TTC549 (cell line): ENCODE measurements around the gene REEP1.
"Not testable (repeated sequence)": the region's sequence is repeated elsewhere in the genome, so short reads cannot be mapped to it uniquely, and the experiment has no call there.

Experiments
- FAIRE-seq: peaks from 2 replicates; lab custom pipeline; 2012; peaks lifted over from hg19 to GRCh38; lab: Jason Lieb, UNC

Gene REEP1

DNA sequence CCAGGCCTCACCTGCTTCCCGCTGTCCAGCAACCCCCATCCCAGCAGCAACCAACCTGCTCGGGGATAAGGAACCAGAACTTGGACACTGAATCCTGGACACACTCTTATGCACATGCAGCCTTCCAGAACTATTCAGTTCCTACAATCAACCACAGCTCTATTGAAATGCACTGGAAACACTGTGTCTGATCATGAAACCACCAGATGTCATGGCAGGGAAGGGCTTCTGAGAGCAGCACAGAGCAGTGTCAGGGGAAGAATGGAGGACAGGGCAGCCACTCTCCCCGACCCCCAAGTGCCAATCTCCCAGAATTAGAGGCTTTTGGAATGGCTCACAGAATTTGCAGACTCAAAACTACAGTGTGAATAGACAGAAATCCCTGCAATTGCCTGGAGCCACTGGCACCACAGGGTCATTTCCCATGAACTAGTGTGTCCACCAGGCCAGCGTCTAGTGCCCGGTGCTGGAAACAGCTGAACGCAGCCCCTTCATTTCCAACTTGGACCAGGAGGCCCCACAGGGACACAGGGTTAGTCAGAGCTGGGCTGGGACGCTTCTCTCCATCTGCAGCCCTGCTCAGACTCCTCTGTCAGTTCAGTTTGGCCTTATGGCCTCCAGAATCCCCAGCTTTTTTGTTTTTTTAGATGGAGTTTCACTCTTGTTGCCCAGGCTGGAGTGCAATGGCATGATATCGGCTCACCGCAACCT, 112.6 kb downstream of the REEP1 start:
- no peak for FAIRE-seq

DNA sequence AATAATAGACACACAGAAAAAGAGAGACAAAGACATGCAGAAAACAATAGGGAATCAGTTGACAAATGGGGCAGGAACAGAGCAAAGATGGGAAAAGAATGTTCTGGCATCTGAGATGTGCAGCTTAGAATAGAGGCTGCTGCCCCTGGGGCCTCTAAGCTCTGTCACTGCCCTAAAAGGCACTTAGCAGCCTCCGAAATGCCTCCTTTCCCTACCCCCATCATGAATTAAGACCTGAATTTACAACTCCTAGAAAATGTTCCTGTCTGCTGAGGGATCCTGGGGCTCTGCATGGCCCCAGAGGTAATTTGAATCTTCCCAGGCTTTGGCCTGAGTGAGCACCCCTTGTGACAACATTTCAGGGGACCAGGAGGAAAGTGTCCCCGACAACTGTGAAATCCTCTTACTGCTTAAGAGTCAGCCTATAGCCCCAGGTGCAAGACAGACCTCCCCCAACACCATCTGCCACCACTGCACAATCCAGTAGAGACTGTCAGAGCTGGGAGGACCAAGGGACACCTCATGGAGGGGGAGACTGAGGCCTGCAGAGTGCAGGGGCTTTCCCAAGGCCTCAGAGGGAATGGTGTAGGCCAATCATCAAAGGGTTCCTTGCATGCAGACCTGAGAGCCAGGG, 113.4 kb downstream of the REEP1 start:
- FAIRE-seq, result no peak

DNA sequence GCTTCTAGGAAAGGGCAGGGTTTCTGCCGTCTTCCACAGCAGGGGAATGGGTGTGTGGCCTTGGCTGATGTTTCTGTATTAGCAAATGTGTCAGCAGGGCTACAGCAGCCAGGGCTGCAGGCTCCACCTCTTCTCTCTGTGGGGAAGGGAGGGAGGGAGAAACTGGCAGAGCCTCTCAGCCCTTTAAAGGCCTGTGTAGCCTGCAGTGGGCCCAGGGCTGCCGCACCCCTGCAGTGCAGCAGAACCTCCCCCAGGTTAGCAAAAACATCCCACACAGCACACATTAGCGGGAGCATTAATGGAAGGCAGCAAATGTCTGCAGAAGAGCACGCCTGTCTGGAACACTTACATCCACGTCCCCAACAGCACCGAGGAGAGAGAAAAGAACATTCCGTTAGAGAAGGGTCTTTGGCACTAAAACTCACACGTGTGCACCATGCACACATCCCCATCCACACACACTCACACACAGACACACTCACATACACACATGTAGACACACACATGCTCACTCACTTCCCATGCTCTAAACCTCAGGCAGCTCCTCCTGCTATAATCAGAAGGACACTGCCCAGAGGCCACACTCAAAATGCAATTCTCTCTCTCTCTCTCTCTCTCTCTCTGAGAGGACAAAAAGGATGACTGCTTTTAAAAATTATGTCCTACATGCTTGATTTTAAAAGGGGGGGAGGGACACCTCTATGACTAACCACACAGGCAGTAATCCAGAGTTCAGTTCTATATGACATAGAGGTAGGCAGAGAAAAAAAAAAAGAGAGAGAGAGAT, 114.1 kb downstream of the REEP1 start:
- FAIRE-seq, result no peak

DNA sequence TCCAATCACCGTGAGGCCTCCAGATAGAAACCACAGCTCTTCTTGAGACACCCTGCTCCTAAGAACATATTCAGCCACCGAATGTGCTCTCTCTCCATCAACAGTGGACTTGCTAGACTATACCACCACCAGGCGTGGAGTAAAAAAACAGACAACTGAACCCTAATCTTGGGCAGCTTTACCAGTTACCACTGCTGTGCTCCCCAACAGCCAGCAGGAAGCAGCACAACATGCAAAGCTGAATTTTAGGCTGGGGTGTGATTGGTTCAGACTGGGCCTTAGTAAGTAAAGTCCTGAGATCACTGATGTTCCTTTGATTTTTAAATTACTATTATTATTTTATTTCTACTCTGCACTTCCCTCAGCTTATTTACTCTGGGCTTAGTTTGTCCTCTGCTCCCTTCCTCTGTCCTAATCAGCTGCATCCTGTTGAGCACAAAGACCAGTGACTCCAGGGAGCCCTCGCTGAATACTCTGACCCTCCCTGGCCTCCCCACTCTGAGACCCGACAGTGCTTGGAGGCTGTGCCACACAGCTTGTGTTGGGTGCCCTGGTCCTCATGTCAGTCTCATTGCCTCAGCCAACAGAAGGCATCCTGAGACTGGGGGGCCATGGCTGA, 116.3 kb downstream of the REEP1 start:
- FAIRE-seq, result peak; percentile 77

DNA sequence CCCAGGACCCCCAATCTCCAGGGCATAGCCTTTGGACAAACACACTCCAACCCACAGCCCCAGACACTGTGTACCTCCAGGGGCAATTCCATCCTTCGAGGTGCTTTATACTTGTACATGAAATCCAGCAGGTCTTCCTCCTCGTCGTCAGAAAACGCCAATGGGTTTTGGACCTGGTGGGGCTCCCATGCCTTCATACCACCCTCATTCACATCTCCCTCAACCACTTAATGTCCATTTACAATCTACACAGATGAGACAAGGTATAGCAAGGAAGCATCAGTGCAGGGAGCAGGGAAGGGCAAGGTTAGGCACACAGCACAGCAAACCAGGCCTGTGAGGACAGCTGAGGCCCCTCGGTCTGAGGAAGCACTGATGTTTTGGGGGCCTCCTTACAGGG, 117.5 kb downstream of the REEP1 start:
- no peak for FAIRE-seq

DNA sequence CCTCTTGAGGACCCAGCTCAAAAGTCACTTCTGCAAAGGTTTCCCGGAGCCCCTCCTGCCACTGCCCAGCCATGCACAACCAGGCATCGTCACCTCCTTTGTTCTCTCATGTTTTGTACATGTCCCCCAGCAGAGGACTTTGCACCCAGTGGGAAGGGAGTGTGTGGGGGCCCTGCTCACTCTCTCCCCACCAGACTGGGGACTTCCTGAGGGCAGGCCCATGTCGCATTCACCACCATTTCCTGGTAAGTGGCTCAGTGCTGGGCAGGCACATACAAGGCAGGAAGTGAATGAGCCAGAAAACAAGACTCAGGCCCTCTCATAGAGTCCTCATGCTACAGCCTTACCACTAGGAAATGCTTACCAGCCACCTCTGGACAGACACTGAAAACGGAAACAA, 119.3 kb downstream of the REEP1 start:
- FAIRE-seq, result no peak

DNA sequence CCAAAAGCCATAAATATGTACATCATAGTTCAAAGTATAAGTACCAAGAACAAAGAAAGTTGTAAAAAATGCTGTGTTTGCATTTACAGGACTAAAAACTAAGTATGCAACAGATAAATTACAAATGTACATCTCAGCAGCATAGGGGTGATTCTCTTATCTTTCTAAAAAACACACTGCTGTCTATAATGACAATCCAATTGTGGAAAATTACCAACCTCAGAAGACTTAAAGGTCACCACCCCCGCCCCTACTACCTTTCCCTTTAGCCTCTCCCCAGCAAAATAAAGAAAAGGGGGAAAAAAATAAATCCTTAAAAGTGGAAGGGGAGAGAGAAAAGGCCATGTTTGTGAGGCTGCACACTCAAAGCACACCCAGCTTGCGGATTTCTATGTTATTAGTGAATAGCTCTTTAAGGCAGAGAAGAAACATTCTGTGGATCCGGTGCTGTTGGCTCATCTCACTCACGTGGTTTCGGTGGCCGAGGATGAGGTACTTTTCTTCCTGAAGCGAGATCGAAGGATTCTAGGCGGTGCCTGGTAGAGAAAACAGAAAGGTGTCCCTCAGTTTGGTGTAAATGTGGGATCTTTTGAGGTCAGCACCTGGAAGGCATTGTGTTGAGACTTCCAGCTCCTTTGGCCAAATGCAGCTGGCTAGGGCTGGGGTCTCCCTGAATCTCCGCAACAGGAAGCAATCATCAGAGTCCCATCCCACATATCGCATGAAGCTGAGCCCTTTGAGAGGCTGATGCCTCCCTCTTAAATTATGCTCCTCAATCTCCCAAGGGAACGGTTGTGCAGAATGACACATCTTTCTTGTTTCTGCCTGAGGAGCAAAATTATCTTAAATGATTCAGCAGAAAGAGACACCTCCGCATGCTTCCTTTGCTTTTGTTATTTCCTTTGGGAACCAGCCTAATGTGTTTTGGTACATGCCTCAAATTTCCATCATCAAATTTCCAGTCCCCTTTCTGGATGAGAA, 120.6 kb downstream of the REEP1 start:
- no peak for FAIRE-seq

DNA sequence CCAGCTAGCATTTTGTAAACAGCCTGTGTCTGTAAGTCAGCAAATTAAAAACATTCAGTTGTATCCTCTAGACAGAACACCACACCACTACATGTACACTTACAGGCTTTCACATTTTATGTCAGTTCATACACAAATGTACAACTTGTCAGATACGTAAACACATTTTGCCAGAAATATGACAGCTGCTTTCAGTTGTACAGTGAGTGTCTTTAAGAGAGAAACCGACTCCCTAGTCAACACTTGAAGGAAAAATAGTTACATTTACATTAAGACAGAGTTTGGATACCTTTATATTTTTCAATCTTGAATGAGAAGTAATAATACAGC, 123.0 kb downstream of the REEP1 start:
- FAIRE-seq, result no peak

DNA sequence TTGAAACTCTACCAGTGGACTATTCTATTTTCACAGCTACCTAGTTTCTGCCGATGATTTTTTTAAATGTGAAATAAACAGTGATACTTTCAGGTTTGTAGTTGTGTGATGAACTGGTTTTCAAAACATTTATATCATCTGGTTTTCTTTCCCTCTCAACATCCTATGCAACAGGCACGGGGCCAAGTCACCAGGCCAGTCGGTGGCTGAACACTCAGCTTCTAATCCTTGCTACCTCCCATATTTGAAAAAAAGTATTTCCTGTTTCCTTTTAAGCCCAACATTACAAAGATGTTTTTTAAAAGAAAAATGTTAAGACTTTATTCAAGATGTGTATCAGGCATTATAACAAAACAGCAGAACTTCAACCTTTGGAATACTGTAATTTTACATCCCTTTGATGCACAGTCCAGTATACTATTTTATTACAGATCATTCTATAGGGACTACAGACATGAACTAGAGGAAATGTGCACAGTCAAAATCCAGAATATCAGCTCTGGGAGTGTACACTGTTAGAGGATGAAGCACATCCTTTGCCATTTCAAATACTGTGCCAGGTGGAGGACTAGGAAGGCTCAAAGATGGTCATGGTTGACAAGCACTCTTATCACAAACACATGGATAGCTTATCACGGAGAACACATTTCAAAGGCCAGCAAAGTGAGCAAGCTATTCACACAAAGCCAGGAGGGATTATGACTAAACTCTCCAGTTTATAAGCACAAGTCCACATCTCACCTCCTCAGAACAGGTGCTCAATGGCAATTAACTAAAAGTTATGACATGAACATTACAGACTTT, 123.5 kb downstream of the REEP1 start:
- no peak for FAIRE-seq

DNA sequence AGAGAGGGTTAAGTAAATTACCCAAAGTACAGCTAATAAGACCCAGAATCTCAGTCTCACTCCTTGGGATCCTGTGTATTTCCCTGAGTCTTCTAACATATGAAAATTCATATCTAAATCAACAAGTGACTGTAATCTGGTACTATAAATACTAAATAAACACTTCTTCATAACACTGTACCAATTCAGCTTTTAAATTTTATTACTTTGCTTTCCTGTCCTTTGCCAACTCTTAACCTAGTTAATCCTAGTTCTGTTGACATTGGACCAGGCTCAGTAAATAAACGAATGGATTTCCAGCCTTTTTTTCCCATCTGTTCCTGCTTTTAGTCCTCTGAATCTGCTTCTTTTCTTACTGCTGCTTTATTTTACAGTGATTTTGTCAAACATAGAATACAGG, 124.4 kb downstream of the REEP1 start:
- FAIRE-seq, result no peak

DNA sequence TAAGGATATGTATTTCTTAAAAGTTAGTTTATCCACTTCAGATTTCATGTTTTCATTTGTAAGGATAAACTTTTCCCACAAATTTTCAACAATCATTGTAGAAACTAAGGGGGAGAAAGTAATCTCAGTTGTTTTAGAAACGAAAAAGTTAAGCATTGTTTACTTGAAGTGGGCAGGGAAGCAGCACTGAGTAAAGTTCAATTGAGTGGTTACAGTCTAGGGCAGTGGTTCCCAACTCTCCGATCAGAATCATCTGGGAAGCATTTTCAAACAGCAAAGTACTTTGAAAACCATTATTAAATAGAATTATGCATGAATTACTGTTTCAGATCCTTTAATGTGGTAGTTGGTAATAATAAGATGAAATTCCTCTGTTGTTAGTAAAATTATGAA, 125.6 kb downstream of the REEP1 start:
- FAIRE-seq, result no peak

DNA sequence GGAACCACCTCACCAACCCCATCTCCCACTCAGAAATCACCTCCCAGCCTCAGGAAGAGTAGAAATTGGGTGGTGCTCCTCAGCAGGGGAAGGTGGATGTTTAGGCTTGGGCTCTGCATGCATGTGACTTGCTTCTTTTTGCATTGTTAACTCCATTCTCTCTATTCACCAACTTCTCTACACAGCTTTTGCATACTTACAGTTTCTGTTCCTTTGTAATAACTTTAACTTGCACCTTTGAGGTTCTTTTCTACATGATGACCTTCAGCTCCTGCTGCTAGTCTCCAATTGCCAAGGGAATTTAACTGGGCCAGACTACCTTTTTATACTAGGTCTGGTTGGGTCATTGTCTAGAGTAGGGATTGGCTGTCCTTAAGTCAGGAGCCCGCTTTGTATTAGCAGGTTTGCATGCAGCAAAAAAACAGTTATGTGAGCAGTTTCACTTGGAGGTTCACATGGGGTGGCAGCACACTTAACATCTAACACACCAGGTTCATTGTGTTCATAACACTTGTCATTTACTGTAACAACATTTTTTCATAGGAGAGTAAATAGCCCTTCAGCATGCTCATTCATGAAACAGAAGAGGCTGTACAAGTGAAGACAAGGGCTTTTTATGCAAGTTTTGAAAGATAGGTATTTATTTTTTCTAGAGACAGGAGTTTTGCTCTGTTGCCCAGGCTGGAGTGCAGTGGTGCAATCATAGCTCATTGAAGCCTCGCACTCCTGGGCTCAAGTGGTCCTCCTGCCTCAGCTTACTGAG, 126.2 kb downstream of the REEP1 start:
- FAIRE-seq, result no peak

DNA sequence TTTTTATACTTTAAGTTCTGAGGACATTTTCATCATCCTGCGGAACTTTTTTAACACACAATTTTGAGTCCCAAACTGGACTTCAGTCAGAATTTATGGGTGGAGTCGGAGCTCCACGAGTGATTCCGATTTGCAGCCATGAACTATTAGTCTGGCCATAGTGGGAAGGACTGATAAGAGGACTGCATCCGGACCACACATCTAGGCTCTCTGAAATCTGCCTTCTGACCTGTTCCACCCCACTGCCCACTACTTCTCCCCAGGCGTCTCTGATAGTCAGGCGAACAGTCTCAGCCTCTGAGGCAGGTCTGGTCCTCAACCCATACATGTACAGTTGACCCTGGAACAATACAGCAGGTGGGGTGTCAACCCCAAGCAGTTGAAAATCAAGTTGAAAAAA, 133.0 kb downstream of the REEP1 start:
- no peak for FAIRE-seq

DNA sequence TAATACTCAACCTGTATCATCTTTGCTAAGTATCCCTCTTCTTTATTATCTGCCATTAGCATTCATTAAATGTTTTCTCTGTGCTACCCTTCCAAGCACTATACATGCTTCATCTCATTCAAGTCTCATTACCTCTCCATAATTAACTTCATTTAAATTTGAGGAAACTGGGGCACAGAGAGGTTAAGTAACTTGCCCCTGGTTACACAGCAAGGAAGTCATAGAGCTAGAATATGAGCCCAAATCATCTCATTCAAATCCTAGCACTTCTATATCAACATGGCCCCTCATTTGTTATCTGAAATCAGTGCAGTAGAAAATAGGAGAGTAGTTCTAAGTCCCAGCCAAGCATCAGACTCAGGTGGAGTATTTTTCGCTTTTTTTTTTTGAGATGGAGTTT, 133.8 kb downstream of the REEP1 start:
- FAIRE-seq, result no peak

DNA sequence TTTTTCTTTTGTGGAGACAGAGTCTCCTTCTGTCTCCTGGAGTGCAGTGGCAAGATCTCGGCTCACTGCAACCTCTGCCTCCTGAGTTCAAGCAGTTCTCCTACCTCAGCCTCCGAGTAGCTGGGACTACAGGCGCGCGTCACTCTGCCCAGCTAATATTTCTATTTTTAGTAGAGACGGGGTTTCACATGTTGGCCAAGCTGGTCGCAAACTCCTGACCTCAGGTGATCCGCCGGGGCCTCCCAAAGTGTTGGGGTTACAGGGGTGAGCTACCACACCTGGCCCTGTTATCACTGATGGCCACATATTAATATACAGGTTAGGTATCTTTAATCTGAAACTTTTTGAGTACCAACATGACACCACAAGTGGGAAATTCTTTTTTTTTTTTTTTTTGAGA, 134.7 kb downstream of the REEP1 start:
- FAIRE-seq, result no peak

DNA sequence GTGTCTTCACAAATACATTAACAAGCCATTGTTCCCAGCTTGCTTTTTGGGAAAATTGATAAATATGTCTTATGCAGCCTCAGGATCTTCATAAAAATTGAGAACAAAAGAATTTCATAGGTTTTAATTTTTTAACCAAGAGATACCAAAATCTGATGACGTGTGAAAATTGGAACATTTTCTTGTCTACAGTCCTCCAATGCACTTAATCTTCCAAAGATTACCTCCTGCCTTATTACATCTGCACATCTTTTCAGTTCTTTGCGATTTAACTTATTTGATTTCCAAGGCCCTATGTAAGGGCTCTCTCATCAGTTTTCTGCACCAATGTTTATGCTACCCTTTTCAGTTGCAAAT, 135.1 kb downstream of the REEP1 start:
- no peak for FAIRE-seq

DNA sequence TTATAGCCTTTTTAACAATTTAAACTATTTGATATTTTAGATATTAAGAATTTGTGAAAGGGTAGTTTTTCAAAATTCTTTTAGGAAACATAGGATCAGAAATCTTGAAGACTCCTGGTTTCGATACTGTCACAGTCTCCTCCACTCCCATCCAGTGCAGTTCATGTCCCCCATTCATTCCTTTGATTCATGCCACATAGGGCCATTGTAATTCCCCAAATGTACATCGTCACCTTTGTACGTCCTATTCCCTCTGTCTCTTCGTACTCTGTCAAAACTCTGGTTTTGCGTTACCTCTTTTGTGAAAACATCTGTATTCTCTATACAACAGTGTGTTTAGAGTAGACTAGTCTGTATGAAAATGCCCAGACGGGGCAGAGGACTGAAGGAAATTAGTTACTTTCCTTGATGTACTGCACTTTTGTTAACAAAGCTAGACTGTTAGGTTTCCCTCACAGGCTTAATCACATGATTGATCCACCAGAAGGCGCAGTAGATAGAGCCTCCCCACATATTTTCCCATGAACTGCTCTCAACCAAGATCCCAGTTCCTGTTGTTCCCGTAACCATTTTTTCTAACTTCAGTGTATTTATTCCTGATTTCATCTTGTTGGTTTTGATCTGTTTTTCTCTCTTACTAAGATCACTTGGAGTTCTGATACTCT, 135.6 kb downstream of the REEP1 start:
- no peak for FAIRE-seq

DNA sequence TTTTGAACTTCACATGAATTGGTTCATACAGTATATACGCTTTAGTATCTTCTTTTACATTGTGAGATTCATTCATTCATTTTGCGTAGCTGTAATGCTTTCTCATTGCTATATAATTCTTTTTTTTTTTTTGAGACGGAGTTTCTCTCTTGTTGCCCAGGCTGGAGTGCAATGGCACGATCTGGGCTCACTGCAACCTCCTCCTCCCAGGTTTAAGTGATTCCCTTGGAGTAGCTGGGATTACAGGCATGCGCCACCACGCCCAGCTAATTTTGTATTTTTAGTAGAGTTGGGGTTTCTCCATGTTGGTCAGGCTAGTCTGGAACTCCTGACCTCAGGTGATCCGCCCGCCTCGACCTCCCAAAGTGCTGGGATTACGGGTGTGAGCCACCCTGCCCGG, 136.9 kb downstream of the REEP1 start:
- FAIRE-seq, result not testable (repeated sequence)

DNA sequence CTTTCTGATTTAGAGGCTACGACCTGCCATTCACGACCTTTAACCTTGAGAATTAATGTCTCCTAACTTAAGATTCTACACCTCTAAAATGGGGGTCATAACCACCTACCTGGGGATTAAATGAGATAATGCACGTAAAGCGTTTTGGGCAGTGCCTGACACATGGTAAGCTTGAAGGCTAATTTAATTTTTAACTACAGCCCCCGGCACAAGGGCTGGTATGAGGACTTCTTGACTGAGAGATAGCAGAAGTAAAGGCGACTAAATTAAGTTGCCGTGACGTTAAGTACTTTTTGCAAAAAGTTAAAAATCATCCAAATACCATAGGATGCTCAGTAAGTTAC, 137.6 kb downstream of the REEP1 start:
- FAIRE-seq, result no peak

DNA sequence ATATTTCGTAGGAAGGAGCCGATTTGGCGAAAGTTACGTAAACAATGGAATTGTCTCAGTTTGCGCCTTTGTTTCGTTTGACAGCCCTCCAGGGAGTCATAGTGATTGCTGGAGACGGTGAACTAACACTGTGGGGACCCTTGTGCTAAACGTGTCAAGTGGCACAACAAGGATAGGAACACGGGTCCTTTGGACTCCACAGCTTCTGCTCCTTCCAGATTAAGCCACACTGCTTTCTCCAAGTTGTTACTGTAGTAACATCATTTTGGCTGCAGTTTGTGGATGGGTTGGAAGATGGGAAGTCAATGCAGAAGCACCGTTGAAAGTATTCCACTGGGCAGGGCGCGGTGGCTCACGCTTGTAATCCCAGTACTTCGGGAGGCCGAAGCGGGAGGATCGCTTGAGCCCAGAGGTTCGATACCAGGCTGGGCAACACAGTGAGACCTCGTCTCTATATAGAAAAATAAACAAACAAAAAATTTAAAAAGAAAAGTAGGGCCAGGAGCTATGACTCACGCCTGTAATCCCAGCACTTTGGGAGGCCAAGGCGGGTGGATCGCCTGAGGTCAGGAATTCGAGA, 141.5 kb downstream of the REEP1 start:
- FAIRE-seq, result no peak
